ENCODE data around the gene TNF. TPM values are rescaled to one million over a fixed set of nuclear protein-coding genes. Genes with fewer than 3 reads are reported as not detected.
"Not testable (repeated sequence)": the region's sequence is repeated elsewhere in the genome, so short reads cannot be mapped to it uniquely, and the experiment has no call there.

TNF gene
- total and polyA plus RNA-seq, 2 donors (not counting 1 experiment from before 2014, with no cell fraction given) = not detected

- no peak for TF ChIP-seq CTCF (conservative IDR thresholded peaks at IDR 0.05 in 1 of 2, IDR thresholded peaks at IDR 0.05 in 1 of 2; ENCODE audit: low read depth in 1 of 2, low read length in 2 of 2)
- no peak for TF ChIP-seq EZH2 (IDR thresholded peaks at IDR 0.05; ENCODE audit: low read length, missing control alignments)
Observed at GRCh38 chr6:31548544-31548873, 26.9 kb upstream of the TNF start.

GRCh38 chr6:31551371-31551770, 24.0 kb upstream of the TNF start:
- not testable (repeated sequence) for H3K4me1 ChIP-seq (ENCODE audit: control insufficient read depth, extremely low read depth, insufficient read depth, low read length); H3K36me3 ChIP-seq (ENCODE audit: control insufficient read depth, insufficient read depth, low read length); H2AFZ ChIP-seq (ENCODE audit: low read length); H3K4me2 ChIP-seq (ENCODE audit: extremely low read depth, insufficient read depth, low read length); H3K27ac ChIP-seq (ENCODE audit: insufficient read depth, low read length); H4K20me1 ChIP-seq (ENCODE audit: control insufficient read depth, extremely low read depth, insufficient read depth, low read length); H3K4me3 ChIP-seq (replicated peaks in 1 of 4; ENCODE audit: control extremely low read depth in 1 of 4, insufficient read depth in 1 of 4, low read depth in 3 of 4, low read length in 4 of 4); H3K9ac ChIP-seq (ENCODE audit: insufficient read depth, low read length); H3K27me3 ChIP-seq (ENCODE audit: control insufficient read depth, insufficient read depth, low read length); H3K79me2 ChIP-seq (ENCODE audit: control insufficient read depth, insufficient read depth, low read length); H3K9me3 ChIP-seq (ENCODE audit: control insufficient read depth, insufficient read depth, low read depth, low read length)
- DNase-seq (ENCODE audit: low read depth in 2 of 2) = peak in 1 of 2 donors; percentile 33

More at GRCh38 chr6:31548544-31548873, 26.9 kb upstream of the TNF start:
- H4K20me1 ChIP-seq (ENCODE audit: control insufficient read depth, extremely low read depth, insufficient read depth, low read length) = no peaks in the 10 kb centered on the region
- no peak overlapping the region for H3K27ac ChIP-seq (ENCODE audit: insufficient read depth, low read length)
- peaks cover 6% of the 10 kb centered on the region for H3K79me2 ChIP-seq (ENCODE audit: control insufficient read depth, insufficient read depth, low read length)
- H3K4me1 ChIP-seq (ENCODE audit: control insufficient read depth, extremely low read depth, insufficient read depth, low read length) = peaks cover 6% of the 10 kb centered on the region
- peak overlapping the region; percentile 80 for H3K4me2 ChIP-seq (ENCODE audit: extremely low read depth, insufficient read depth, low read length)
- DNase-seq (ENCODE audit: low read depth in 2 of 2) = no peak
- H3K36me3 ChIP-seq (ENCODE audit: control insufficient read depth, insufficient read depth, low read length) = no peaks in the 10 kb centered on the region
- no peak overlapping the region for H3K9ac ChIP-seq (ENCODE audit: insufficient read depth, low read length)
- no peaks in the 10 kb centered on the region for H3K9me3 ChIP-seq (ENCODE audit: control insufficient read depth, insufficient read depth, low read depth, low read length)
- peak overlapping the region in 2 of 4 experiments; percentile 63 to 71 for H3K4me3 ChIP-seq (replicated peaks in 1 of 4; ENCODE audit: control extremely low read depth in 1 of 4, insufficient read depth in 1 of 4, low read depth in 3 of 4, low read length in 4 of 4)
- no peak overlapping the region for H2AFZ ChIP-seq (ENCODE audit: low read length)
- H3K27me3 ChIP-seq (ENCODE audit: control insufficient read depth, insufficient read depth, low read length) = no peaks in the 10 kb centered on the region

- Histone ChIP-seq H3K9me3 (ENCODE audit: control insufficient read depth, insufficient read depth, low read depth, low read length) (no peaks in the 10 kb centered on the region), H3K27ac (ENCODE audit: insufficient read depth, low read length) (no peak overlapping the region), H3K27me3 (ENCODE audit: control insufficient read depth, insufficient read depth, low read length) (no peaks in the 10 kb centered on the region), H3K4me1 (ENCODE audit: control insufficient read depth, extremely low read depth, insufficient read depth, low read length) (peaks cover 11% of the 10 kb centered on the region), H3K79me2 (ENCODE audit: control insufficient read depth, insufficient read depth, low read length) (no peaks in the 10 kb centered on the region), H2AFZ (ENCODE audit: low read length) (no peak overlapping the region), H3K4me3 (replicated peaks in 1 of 4; ENCODE audit: control extremely low read depth in 1 of 4, insufficient read depth in 1 of 4, low read depth in 3 of 4, low read length in 4 of 4) (no peak overlapping the region), H3K9ac (ENCODE audit: insufficient read depth, low read length) (no peak overlapping the region), H3K4me2 (ENCODE audit: extremely low read depth, insufficient read depth, low read length) (no peak overlapping the region), H3K36me3 (ENCODE audit: control insufficient read depth, insufficient read depth, low read length) (peaks cover 6% of the 10 kb centered on the region), H4K20me1 (ENCODE audit: control insufficient read depth, extremely low read depth, insufficient read depth, low read length) (no peaks in the 10 kb centered on the region)
- TF ChIP-seq CTCF (conservative IDR thresholded peaks at IDR 0.05 in 1 of 2, IDR thresholded peaks at IDR 0.05 in 1 of 2; ENCODE audit: low read depth in 1 of 2, low read length in 2 of 2) (no peak), EZH2 (IDR thresholded peaks at IDR 0.05; ENCODE audit: low read length, missing control alignments) (no peak)
- no peak for DNase-seq (ENCODE audit: low read depth in 2 of 2)
Observed at GRCh38 chr6:31556307-31556706, 19.1 kb upstream of the TNF start.

All from fibroblast of lung (primary cell).